Psoas muscle (tissue), 8 donors: ENCODE data around the gene SLC27A1. TPM values are rescaled to one million over a fixed set of nuclear protein-coding genes. Genes with fewer than 3 reads are reported as not detected.

ENCODE experiments used
- ATAC-seq, 4 donors: fragments of 200-7000 bp; cut with Tn5 transposase; one replicate each; pipeline ENCODE4 v1.9.1; 2020; ENCODE audit warnings: moderate library complexity in 3 of 4, mild to moderate bottlenecking in 2 of 4
- DNase-seq, 2 donors: peaks; one replicate each; pipeline ENCODE4 v3.0.0-alpha.2; 2020
- H3K27ac ChIP-seq: fragments of 200-600 bp; one replicate; pipeline ENCODE4 v1.8.0; 2022
- H3K27me3 ChIP-seq, 3 donors: fragments of 200-600 bp in 1 of 3; one replicate each; pipeline versions ENCODE4 v1.6.1 to v1.8.0; 2013 to 2022; ENCODE audit warnings: low read length in 2 of 3, mild to moderate bottlenecking in 2 of 3, moderate library complexity in 1 of 3; ENCODE audit not compliant: insufficient read depth in 3 of 3
- H3K36me3 ChIP-seq, 2 donors: fragments of 200-600 bp in 1 of 2; one replicate each; pipeline versions ENCODE4 v1.6.1 to v1.8.0; 2013 to 2022; ENCODE audit warnings: low read depth in 1 of 2, mild to moderate bottlenecking in 1 of 2, moderate library complexity in 1 of 2; ENCODE audit not compliant: insufficient read depth in 1 of 2
- H3K4me1 ChIP-seq: fragments of 200-600 bp; one replicate; pipeline ENCODE4 v1.8.0; 2022
- H3K4me3 ChIP-seq: fragments of 200-600 bp; one replicate; pipeline ENCODE4 v1.8.0; 2022; ENCODE audit warnings: mild to moderate bottlenecking
- H3K9me3 ChIP-seq: fragments of 200-600 bp; one replicate; pipeline ENCODE4 v1.8.0; 2022
- CTCF ChIP-seq: fragments of 200-600 bp; IDR thresholded peaks from one replicate; pipeline ENCODE4 v1.8.0; 2022; ENCODE audit warnings: antibody characterized with exemption
- WGBS, 3 donors: extraction: QIAGEN DNeasy Blood & Tissue Kit; methylation state at CpG; one replicate each; pipeline versions ENCODE4 v1.1.6 to v1.1.7; 2013; 5-methylcytosine and 5-hydroxymethylcytosine counted together
- intact Hi-C, 2 donors: fragments of 100-400 bp; cut with DNase I; formaldehyde crosslinking; loops; one replicate each; pipeline versions ENCODE4 v1.11.0 to v1.14.2; 2022
- polyA plus RNA-seq, 3 donors: library from polyadenylated mRNA; stranded (reverse); fragments of 200-250 nt; gene quantifications; one replicate each; pipeline ENCODE4 v1.2.3, GENCODE V29; 2013
- total RNA-seq, 4 donors: library from RNA; stranded (reverse); fragmentation: NEBNext Ultra II Directional in 2 of 4; extraction: Animal tissue kit (Norgen Biotek cat#: 25700) in 2 of 4; gene quantifications; one replicate each; pipeline versions ENCODE4 v1.2.1 to v1.2.4, GENCODE V29; 2021 to 2023
- donor health status: healthy with polysubstance abuse.
- donor health status: DM: no; HTN: no; CAD: no; lungs with moderate emphysema.
- donor health status: Bipolar disorder and iron deficiency.
- donor health status: healthy.
- donor health status: DM: yes; HTN: yes; CAD: no.
- donor health status: DM: no; HTN: no; CAD: no.
- donor health status: DM: no; HTN: no; CAD: no.
- donor health status: DM: yes; HTN: yes; CAD: no.

Gene SLC27A1
- total and polyA plus RNA-seq, 7 donors = 11.8 to 40.1 (median 25.5) TPM

- Histone ChIP-seq H3K4me1 (peaks cover 20% of the 10 kb centered on the region), H3K27ac (peak overlapping the region; percentile 100), H3K27me3 (no peaks in the 10 kb centered on the region), H3K36me3 (peaks cover 0 to 7% of the 10 kb centered on the region in 2 donors), H3K4me3 (peak overlapping the region; percentile 95), H3K9me3 (no peaks in the 10 kb centered on the region)
- TF ChIP-seq CTCF = no peak
- DNase-seq (no peak), ATAC-seq (no peak)
- intact Hi-C loops = loop anchor here in 1 of 2 donors (5.0 kb wide), 1 partner anchor 42 kb away; no protein-coding TSS in a partner anchor
- 33 to 35% (median 34%) methylated on average over 13 of the region's 13 CpGs for WGBS, 3 donors
These were observed 40.1 kb downstream of the SLC27A1 start for GRCh38 chr19:17510220-17510993.

GRCh38 chr19:17511724-17512573 is 41.6 kb downstream of the SLC27A1 start:
- Histone ChIP-seq H3K4me3 (peak overlapping the region; percentile 95), H3K27ac (peak overlapping the region; percentile 100), H3K27me3 (no peaks in the 10 kb centered on the region), H3K36me3 (peaks cover 0 to 9% of the 10 kb centered on the region in 2 donors), H3K4me1 (peaks cover 20% of the 10 kb centered on the region), H3K9me3 (no peaks in the 10 kb centered on the region)
- TF ChIP-seq CTCF = peak; percentile 15
- ATAC-seq (peak; percentile 82 to 87 (median 84)), DNase-seq (peak; percentile 90 to 96)
- 1 to 2% (median 1%) methylated on average over 54 to 82 of the region's 82 CpGs for WGBS, 3 donors
- intact Hi-C loops = loop anchor here (2.0 to 5.0 kb wide), 2 partner anchors 40 to 45 kb away; no protein-coding TSS in a partner anchor

- intact Hi-C loops = loop anchor here (2.0 to 5.0 kb wide), 2 partner anchors 40 to 44 kb away; no protein-coding TSS in a partner anchor
- Histone ChIP-seq H3K36me3 (peaks cover 0 to 15% of the 10 kb centered on the region in 2 donors), H3K27me3 (no peaks in the 10 kb centered on the region), H3K4me3 (peak overlapping the region; percentile 95), H3K4me1 (peaks cover 20% of the 10 kb centered on the region), H3K27ac (peak overlapping the region; percentile 100), H3K9me3 (peaks cover 3% of the 10 kb centered on the region)
- ATAC-seq (no peak), DNase-seq (no peak)
- WGBS, 3 donors = 51 to 61% (median 55%) methylated on average over 9 of the region's 9 CpGs
- no peak for TF ChIP-seq CTCF
These were observed 42.2 kb downstream of the SLC27A1 start for GRCh38 chr19:17512574-17512939.

- Histone ChIP-seq H3K27ac (no peak overlapping the region), H3K4me3 (no peak overlapping the region), H3K9me3 (peaks cover 9% of the 10 kb centered on the region), H3K4me1 (peaks cover 7% of the 10 kb centered on the region), H3K27me3 (no peaks in the 10 kb centered on the region), H3K36me3 (peaks cover 0 to 22% of the 10 kb centered on the region in 2 donors)
- WGBS, 3 donors = 83 to 84% (median 84%) methylated on average over 15 of the region's 15 CpGs
- intact Hi-C loops = no loop called here
- no peak for ATAC-seq
- no peak for DNase-seq
- no peak for TF ChIP-seq CTCF
These were observed 45.3 kb downstream of the SLC27A1 start for GRCh38 chr19:17515408-17516149.
